ENCODE measurements around the gene JAM3.
"Not testable (repeated sequence)": the region's sequence is repeated elsewhere in the genome, so short reads cannot be mapped to it uniquely, and the experiment has no call there.

JAM3 gene

GRCh38 chr11:134062265-134063123, 6.4 kb upstream of the JAM3 start:
- DNase-seq: no peak

DNA sequence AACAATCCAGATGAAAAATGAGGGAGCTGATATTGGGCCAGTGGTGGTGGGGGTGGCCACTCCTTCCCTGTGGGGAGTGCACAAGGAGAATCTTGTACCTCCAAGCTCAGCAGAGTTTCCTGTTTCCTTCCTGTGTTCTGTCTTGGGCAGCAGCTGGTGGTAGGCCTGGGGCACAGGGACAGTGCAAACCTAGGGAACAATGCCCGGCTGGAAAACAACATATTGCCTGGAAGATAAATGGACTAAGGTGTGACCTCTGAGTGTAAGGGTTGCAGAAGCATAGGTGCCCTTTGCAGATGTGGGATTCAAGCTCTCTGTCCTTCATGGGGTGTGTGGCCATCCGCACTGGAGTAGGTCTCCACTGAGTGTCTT, 5.8 kb upstream of the JAM3 start:
- no peak for DNase-seq

GRCh38 chr11:134063991-134064747, 4.7 kb upstream of the JAM3 start:
- no peak for DNase-seq

DNA sequence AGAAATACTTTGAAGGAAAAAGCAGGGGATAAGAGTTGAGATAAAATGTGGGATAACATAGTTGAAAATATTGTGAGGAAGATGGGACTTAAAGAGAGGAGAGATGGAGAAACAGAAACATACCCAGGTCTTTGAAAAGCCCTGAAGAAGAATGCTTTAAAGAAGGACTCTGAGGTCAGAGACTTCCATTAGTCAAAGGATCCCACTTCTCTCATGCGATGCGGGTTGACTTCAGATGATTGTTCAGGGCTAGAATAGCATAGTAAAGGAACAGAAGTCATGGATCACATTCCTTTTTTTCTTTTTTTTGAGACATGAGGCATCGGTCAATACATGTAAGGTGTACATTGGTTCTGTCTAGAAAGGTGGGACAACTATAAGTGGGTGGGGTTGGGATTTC, 3.5 kb upstream of the JAM3 start:
- no peak for DNase-seq

DNA sequence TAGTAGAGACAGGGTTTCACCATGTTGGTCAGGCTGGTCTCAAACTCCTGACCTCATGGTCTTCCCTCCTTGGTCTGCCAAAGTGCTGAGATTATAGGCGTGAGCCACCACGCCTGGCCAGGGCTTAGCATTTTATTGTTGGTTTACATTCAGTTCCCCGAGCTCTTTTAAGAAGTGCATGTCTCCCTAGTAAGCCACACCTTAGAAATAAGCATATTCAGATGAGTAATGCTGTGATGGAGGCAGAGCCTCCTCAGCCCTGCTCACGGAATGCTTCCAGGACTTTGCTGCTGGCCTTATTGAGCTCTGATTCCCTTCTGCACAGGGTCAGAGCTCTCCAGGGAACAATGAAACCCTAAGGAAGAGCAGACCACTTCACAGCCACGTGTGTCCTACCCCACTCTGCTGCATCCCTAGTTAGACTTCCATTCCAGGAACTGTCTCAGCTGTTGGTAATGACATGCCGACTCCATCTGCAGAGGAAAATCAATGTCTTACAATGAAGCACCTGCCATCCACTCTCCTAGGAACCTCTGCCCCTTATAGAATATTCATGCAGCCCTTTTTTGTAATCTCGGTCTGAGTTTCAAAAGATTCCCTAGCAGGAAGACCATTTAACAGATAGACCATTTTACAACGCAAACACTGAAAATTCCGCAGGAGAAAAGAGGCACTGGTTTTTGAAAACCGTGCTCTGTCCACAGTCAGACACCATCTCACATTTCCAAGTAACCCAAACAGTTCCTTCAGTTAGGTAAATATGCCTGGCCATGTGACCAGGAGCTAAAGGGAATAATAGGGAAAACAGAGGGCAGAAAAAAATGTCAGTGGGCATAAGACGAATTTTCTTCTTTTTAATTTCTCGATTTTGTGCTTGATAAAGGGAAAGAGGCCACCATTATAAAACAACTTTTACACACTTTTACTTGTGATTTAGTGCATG, 1.7 kb upstream of the JAM3 start:
- DNase-seq: no peak

DNA sequence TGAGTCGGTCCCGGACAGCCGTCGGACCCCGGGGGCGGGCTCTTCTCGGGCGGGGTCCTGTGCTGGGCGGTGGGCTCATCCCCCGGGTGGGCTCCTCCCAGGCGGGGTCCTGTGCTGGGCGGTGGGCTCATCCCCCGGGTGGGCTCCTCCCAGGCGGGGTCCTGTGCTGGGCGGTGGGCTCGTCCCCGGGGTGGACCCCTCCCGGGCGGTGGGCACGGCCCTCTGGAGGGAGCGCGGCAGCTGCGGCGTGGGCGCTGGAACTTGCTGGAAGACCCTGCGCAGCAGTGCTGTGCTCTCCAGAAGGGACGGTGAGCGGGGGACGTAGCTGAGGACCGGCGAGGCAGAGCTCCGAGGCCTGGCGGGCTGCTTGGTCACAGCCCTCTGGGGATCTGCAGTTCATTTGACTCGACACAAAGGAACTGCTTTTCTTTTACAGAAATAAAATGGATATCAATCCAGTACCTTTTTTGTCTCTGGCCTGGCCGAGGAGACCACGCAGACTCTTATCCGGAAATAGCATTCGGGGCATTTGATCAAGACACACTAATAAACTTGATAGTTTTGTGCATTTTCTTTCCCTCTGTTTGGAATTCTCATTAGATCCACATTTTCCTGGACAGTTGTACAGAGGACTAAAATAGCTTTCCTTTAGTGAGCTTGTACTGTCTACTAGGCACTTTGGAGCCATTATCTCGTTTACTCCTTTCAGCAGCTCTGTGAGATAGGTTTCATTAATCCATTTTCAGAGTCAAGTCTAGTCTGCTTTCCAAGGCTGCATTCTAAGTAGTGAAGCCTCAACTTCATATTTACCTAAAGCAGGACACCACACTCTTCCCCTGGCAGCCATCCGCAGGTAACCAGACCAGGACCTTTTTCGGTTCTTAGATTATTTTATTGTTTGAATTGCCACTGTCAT, 812 bp downstream of the JAM3 start:
- peak; percentile 39 for DNase-seq

- DNase-seq: no peak
Observed at GRCh38 chr11:134070342-134070845, 1.5 kb downstream of the JAM3 start.

DNA sequence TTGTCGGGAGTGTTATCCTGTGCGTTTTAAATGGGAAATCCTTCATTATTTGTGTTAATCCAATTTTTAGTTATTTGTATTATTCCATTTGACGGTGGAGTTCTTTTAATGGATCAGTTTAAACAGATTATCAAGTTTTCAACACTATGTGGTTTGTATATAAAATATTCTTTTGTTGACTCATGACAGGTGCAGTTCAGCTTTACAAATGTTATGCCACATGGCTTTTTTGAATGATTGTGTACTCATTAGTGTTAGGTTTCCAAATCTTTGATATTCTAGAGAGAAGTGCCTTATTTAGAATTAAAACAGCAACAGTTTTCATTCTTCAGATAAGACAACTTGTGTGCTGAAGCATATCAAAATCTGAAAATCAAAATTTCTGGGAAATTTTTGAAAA, 2.4 kb downstream of the JAM3 start:
- DNase-seq: no peak

DNA sequence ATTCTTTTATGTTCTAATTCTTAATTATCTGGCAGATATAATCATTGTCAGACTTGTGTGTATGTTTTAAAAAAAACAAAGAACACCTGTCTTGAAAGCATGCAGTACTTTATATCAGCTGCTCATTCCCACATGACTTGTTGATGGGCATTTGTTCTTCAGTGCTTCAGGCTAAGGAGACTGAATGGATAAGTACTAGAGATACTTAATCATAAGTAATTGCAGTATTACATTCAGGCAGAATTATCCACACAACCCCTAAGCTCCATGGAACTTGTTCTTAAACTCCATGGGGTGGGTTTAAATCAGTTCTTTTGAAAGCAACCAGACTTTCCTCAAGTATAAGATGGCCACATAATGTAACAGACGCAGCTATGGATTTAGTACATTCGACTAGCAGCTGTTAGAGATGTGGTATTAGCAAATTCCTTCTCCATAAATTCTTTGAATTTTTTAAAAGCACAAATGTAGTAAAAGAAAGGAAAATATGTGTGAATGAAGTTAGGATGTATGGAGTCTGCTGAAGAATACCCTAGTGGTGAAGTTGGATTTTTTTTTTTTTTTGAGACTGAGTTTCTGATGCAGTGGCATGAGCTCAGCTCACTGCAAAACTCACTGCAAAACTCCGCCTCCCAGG, 3.0 kb downstream of the JAM3 start:
- peak; percentile 66 for DNase-seq

- DNase-seq: no peak
Observed at GRCh38 chr11:134072844-134073243, 4.0 kb downstream of the JAM3 start.

DNA sequence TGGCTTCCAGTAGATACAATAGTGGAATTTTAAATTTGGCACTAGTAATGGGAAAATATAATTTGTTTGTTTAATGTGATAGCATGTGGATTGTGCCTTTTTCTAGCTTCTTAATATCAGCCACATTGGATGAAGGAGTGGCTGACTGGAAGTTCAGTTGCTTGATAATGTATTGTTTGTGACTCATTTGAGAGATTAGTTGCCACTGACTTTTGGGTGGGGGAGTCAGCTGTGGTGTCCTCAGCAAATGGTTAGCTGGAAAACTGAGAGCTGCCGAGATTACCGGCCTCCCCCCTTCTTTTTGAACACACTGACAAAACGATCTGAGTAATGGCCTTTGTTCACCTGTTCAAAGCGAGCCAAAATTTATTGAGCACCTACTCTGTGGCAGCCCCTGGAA, 5.5 kb downstream of the JAM3 start:
- peak; percentile 42 for DNase-seq

DNA sequence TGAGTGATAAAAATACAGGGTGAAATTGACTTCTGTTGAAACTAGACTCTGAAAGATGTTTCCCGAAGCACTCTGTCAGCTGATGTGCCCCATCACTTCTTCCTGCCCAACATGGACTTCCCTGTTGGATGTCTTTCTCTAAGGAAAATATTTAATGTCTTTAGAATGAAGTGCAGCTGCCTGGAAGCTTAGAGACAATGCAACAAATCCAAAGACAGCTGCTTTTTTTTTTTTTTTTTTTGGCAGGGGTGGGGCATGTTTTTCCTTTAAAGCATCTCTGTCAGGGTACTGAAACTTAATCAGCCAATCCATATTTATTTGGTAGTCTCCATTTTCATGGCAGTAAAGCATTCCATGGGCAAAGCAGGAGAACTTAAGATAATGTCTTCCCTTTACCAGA, 5.9 kb downstream of the JAM3 start:
- no peak for DNase-seq

DNA sequence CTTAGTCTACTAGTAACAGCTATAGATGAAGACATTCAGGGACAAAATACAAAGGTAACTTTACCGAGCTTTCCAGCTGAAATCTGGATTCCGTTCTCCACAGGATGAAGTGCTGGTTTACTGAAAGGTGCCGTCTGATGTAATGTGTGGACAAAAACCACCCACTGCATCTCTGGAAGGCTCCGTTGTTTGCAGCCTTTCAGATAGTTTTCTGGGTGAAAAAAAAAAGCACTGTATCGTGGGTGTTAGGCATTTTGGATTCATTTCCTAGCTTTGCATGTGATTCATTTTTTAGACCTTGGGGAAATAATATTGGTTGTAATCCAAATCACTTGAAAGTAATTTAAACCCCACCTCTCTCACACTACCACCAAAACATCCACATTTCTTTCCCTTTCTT, 10.4 kb downstream of the JAM3 start:
- DNase-seq: no peak

DNA sequence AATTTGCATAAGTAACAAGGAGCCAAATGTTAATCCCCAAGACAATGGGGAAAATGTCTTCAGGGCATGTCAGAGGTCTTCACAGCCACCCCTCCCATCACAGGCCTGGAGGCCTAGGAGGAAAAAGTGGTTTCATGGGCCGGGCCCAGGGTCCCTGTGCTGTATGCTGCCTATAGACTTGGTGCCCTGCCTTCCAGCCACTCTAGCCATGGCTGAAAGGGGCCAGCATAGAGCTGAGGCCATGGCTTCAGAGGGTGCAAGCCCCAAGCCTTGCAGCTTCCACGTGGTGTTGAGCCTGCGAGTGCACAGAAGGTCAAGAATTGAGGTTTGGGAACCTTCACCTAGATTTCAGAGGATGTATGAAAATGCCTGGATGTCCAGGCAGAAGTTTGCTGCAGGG, 12.4 kb downstream of the JAM3 start:
- not testable (repeated sequence) for DNase-seq

- DNase-seq: no peak
Observed at GRCh38 chr11:134082990-134083389, 14.1 kb downstream of the JAM3 start.

DNA sequence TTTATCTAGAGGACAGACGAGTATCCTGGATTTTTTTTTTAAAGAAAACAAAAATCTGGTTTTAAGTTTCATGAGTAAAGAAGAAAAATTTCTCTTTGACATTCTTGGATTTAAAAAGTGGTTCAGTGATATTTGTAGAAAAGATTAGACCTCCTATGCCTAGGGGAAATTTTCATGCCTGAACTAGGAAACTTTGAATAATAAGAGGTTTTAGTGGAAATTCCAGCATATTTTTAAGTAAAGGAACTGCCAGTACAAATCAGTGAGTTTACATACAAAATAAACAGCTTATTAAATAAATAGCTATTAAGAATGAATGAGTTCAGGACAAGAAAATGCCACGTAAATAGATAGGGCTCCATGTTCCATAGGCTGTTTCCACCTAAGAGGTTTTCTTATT, 17.5 kb downstream of the JAM3 start:
- DNase-seq: peak; percentile 63

GRCh38 chr11:134092006-134092405, 23.1 kb downstream of the JAM3 start:
- not testable (repeated sequence) for DNase-seq

DNA sequence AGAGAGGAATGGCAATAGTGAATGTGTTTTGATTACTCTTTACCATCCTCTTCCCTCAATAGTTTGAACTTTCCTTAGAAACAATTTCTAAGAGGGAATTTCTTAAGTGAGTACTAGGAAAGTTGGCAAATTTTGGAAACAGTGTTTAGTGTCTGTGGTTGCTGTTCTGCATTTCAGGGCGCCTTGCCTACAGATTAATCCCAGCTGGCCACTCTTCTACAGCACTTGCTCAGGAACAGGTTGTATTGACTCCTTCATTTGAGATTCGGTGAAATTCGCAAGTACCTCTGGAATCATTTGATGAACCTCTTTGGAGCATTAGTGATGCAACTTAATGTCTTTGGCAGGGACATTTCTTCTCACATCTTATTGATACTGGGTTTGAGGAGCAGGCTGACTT, 28.3 kb downstream of the JAM3 start:
- DNase-seq: no peak

DNA sequence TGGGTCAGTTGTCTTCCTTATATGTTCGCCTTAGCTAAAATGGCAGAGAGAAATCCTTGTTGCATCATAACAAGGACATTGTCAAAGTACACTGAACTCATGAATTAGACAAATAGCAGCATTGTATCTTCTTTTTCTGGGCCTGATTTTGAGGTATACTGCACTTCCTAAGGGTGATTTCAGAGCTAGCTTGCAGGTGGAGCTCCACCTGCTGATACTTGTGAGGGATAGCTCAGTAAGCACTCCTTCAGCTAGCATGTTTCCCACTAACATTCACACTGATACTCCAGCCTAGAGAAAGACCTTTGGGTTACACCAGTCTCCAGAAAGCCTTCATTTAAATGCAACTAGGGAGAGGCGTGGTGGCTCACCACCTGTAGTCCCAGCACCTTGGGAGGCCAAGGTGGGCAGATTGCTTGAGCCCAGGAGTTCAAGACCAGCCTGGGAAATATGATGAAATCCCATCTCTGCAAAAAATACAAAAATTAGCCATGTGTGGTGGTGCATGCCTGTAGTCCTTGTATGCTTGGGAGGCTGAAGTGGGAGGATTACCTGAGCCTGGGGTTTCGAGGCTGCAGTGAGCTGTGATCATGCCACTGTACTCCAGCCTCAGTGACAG, 29.8 kb downstream of the JAM3 start:
- DNase-seq: no peak

GRCh38 chr11:134100171-134100570, 31.3 kb downstream of the JAM3 start:
- DNase-seq: no peak

DNA sequence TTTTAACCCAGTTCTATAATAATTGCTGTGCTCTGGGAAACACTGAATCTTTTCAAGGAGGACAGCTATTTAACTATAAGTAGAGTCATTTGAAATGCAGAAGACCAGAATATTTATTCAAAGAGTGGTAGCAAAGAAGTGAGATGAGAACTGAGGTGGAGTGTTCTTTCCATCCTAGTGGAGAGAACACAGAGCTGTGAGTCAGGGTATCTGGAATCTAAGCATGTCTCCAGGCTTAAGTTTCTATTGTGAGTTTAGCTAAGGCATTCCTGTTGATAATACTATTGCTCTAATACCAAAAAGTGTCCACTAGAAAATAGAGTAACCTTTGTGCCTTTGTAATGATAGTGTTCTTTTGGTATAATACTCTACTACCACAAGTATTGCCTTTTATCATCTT, 32.4 kb downstream of the JAM3 start:
- DNase-seq: peak; percentile 48
